Peyer's patch (tissue), 4 donors: ENCODE results near the gene MUC13.

Source experiments
- CTCF ChIP-seq, 6 experiments: fragments of 450-650 bp in 4 of 6; fragments of 200-600 bp in 2 of 6; sonication (generic) in 1 of 6; IDR thresholded peaks; one replicate each; pipeline ENCODE4 v1.5.1; 2017 to 2019; ENCODE audit warnings: antibody characterized with exemption in 6 of 6, mild to moderate bottlenecking in 3 of 6, moderate library complexity in 1 of 6
- POLR2A ChIP-seq, 2 donors: fragments of 450-650 bp; IDR thresholded peaks; one replicate each; pipeline ENCODE4 v1.5.1; 2017; ENCODE audit warnings: antibody characterized with exemption in 2 of 2, mild to moderate bottlenecking in 2 of 2, moderate library complexity in 2 of 2

- TF ChIP-seq CTCF (IDR thresholded peaks at IDR 0.05) (no peak), POLR2A (IDR thresholded peaks at IDR 0.05) (no peak)
These were observed 43.9 kb downstream of the MUC13 start for GRCh38 chr3:124890573-124891190.
